Measurements from ENCODE around the gene LRRFIP2. TPM values are rescaled to one million over a fixed set of nuclear protein-coding genes. Genes with fewer than 3 reads are reported as not detected.
"Not testable (repeated sequence)": the region's sequence is repeated elsewhere in the genome, so short reads cannot be mapped to it uniquely, and the experiment has no call there.

The LRRFIP2 gene, protein sequence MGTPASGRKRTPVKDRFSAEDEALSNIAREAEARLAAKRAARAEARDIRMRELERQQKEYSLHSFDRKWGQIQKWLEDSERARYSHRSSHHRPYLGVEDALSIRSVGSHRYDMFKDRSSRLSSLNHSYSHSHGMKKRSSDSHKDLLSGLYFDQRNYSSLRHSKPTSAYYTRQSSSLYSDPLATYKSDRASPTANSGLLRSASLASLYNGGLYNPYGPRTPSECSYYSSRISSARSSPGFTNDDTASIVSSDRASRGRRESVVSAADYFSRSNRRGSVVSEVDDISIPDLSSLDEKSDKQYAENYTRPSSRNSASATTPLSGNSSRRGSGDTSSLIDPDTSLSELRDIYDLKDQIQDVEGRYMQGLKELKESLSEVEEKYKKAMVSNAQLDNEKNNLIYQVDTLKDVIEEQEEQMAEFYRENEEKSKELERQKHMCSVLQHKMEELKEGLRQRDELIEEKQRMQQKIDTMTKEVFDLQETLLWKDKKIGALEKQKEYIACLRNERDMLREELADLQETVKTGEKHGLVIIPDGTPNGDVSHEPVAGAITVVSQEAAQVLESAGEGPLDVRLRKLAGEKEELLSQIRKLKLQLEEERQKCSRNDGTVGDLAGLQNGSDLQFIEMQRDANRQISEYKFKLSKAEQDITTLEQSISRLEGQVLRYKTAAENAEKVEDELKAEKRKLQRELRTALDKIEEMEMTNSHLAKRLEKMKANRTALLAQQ
- 40.0 TPM for total RNA-seq (ENCODE audit: unreplicated experiment)
- long read RNA-seq, transcript LRRFIP2-205 (15 exons, 2,522 nt), result major isoform, 6 of 27 reads
- long read RNA-seq, partial matches to known transcripts, result 10 of 27 reads
- long read RNA-seq, other reads (novel, unspliced or antisense), result 7 of 27 reads

DNA sequence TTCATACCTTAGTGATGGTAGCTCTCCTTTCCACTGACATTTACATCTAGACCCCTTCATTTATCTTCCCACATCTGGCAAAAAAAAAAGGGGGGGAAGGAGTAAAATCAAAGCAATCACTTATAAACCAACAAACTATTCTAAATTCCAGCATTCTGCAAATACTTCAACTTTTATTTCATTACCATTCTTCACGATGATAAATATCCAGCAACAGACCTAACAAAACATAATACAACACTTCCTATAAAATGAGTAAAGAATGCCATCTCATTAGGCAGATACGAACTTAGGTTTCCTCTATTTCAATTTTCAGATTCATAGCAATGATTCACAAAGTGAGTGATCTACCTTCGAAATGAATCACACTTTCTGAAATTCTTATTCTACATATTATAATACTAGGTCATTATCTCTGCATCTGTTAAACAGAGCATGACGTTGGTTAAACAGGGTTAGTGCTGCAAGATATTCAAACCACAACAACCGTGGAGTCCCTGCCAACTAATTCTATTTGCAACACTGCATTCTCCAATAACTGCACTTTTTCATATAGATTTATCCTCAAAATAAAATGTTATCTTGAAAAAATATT is at the start of gene LRRFIP2:
Gene LRRFIP2, minus strand, starts transcription at position 51 of the 595 bp plus-strand sequence. CDS start 25,599 bp downstream, outside the sequence.
- H3K4me3 Mint-ChIP-seq (ENCODE audit: unreplicated experiment), result peak within 1 kb of the TSS; percentile 96
- H3K36me3 Mint-ChIP-seq (ENCODE audit: low read depth, unreplicated experiment), result no peaks in the 10 kb centered on the region
- no peak for DNase-seq (ENCODE audit: low spot score)
- peak within 1 kb of the TSS; percentile 32 for H3K27ac Mint-ChIP-seq (ENCODE audit: unreplicated experiment)
- no peaks in the 10 kb centered on the region for H3K27me3 Mint-ChIP-seq (ENCODE audit: unreplicated experiment)
- TF ChIP-seq, protein P1, sequence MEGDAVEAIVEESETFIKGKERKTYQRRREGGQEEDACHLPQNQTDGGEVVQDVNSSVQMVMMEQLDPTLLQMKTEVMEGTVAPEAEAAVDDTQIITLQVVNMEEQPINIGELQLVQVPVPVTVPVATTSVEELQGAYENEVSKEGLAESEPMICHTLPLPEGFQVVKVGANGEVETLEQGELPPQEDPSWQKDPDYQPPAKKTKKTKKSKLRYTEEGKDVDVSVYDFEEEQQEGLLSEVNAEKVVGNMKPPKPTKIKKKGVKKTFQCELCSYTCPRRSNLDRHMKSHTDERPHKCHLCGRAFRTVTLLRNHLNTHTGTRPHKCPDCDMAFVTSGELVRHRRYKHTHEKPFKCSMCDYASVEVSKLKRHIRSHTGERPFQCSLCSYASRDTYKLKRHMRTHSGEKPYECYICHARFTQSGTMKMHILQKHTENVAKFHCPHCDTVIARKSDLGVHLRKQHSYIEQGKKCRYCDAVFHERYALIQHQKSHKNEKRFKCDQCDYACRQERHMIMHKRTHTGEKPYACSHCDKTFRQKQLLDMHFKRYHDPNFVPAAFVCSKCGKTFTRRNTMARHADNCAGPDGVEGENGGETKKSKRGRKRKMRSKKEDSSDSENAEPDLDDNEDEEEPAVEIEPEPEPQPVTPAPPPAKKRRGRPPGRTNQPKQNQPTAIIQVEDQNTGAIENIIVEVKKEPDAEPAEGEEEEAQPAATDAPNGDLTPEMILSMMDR (IDR thresholded peaks at IDR 0.05; ENCODE audit: unreplicated experiment), result no peak
- H3K9me3 Mint-ChIP-seq (ENCODE audit: unreplicated experiment), result no peaks in the 10 kb centered on the region
- H3K4me1 Mint-ChIP-seq (ENCODE audit: unreplicated experiment), result peaks cover 30% of the 10 kb centered on the region

DNA sequence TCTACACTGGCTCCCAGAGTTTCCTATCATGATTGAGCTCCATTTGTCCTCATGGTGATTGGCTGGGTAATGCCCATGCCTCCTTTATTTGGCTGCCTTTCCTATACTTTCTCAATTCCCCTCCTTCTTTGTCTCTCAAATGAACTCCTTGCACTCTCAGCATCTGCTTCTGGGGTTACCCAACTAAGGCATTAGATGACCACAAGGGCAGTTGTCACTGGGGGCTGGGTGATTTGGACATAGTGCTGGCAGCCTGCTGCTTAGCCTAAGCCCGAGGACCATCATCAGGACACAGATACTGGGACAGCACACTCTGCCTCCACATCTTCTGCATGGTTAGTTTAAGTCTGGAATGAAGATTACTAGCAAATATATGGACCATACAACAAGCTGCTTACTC is 49.2 kb upstream of the LRRFIP2 start:
- Mint-ChIP-seq H3K4me1 (ENCODE audit: unreplicated experiment) (peaks cover 2% of the 10 kb centered on the region), H3K27ac (ENCODE audit: unreplicated experiment) (no peak overlapping the region), H3K4me3 (ENCODE audit: unreplicated experiment) (no peak overlapping the region), H3K36me3 (ENCODE audit: low read depth, unreplicated experiment) (no peaks in the 10 kb centered on the region), H3K27me3 (ENCODE audit: unreplicated experiment) (peaks cover 5% of the 10 kb centered on the region), H3K9me3 (ENCODE audit: unreplicated experiment) (no peaks in the 10 kb centered on the region)
- TF ChIP-seq, protein P1 (IDR thresholded peaks at IDR 0.05; ENCODE audit: unreplicated experiment), result no peak
- DNase-seq (ENCODE audit: low spot score), result no peak

DNA sequence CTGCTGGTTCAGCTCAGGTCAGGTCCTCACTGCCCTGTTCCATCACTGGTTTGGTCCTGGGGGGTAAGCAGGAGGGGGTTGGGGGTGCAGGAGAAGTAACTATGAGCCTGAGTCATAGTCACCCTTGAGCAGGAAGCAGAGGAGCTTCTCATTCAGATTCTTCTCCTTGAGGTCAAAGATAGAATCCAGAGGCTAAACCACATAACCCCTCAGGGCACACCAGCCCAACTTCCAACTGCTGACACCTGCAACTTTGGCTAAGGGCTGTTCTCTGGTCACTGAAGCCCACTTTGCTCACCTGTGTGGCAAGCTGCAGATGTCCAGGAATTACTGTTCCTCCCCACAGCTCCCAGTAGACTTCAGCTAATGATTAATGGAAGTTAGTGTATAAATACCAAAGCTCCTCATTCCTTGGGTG is 48.8 kb upstream of the LRRFIP2 start:
- H3K4me1 Mint-ChIP-seq (ENCODE audit: unreplicated experiment), result peaks cover 2% of the 10 kb centered on the region
- TF ChIP-seq, protein P1 (IDR thresholded peaks at IDR 0.05; ENCODE audit: unreplicated experiment), result no peak
- H3K27ac Mint-ChIP-seq (ENCODE audit: unreplicated experiment), result no peak overlapping the region
- no peaks in the 10 kb centered on the region for H3K9me3 Mint-ChIP-seq (ENCODE audit: unreplicated experiment)
- H3K36me3 Mint-ChIP-seq (ENCODE audit: low read depth, unreplicated experiment), result no peaks in the 10 kb centered on the region
- no peak for DNase-seq (ENCODE audit: low spot score)
- no peak overlapping the region for H3K4me3 Mint-ChIP-seq (ENCODE audit: unreplicated experiment)
- H3K27me3 Mint-ChIP-seq (ENCODE audit: unreplicated experiment), result peaks cover 5% of the 10 kb centered on the region

DNA sequence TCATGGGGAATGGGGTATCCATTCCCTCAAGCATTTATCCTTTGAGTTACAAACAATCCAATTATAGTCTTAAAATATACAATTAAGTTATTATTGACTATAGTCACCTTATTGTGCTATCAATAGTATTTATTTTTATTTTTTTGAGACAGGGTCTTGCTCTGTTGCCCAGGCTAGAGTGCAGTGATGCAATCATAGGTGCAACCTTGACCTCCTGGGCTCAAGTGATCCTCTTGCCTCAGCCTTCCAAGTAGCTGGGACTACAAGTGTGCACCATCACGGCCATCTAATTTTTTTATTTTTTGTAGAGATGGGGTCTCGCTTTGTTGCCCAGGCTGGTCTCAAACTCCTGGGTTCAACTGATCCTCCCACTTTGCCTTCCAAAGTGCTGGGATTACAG is 48.2 kb upstream of the LRRFIP2 start:
- not testable (repeated sequence) for H3K4me3 Mint-ChIP-seq (ENCODE audit: unreplicated experiment); H3K4me1 Mint-ChIP-seq (ENCODE audit: unreplicated experiment); H3K27ac Mint-ChIP-seq (ENCODE audit: unreplicated experiment); H3K36me3 Mint-ChIP-seq (ENCODE audit: low read depth, unreplicated experiment); H3K9me3 Mint-ChIP-seq (ENCODE audit: unreplicated experiment); DNase-seq (ENCODE audit: low spot score); H3K27me3 Mint-ChIP-seq (ENCODE audit: unreplicated experiment)

DNA sequence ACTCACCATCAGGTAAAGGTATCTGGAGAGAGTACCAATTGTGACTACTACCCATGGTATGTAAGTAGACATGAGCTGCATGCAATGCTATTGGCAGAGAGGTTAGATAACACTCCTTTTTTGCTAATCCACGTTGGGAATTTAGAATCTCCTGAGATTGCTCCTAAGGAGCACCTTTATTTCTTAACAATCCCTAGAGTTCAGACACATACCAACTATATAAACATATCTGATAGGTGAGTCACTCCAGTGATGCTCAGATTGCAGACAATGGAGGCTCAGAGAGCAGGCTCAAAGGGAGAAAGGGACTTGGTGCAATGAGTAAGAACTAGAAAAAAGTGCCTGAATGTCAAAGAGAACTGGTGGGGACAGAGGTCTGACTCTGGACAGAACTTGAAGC is 47.0 kb upstream of the LRRFIP2 start:
- DNase-seq (ENCODE audit: low spot score), result no peak
- Mint-ChIP-seq H3K4me1 (ENCODE audit: unreplicated experiment) (peaks cover 2% of the 10 kb centered on the region), H3K9me3 (ENCODE audit: unreplicated experiment) (no peaks in the 10 kb centered on the region), H3K36me3 (ENCODE audit: low read depth, unreplicated experiment) (no peaks in the 10 kb centered on the region), H3K4me3 (ENCODE audit: unreplicated experiment) (no peak overlapping the region), H3K27me3 (ENCODE audit: unreplicated experiment) (peaks cover 2% of the 10 kb centered on the region), H3K27ac (ENCODE audit: unreplicated experiment) (no peak overlapping the region)
- TF ChIP-seq, protein P1 (IDR thresholded peaks at IDR 0.05; ENCODE audit: unreplicated experiment), result no peak
